Measurements from ENCODE around the gene POLK.

Gene POLK

DNA sequence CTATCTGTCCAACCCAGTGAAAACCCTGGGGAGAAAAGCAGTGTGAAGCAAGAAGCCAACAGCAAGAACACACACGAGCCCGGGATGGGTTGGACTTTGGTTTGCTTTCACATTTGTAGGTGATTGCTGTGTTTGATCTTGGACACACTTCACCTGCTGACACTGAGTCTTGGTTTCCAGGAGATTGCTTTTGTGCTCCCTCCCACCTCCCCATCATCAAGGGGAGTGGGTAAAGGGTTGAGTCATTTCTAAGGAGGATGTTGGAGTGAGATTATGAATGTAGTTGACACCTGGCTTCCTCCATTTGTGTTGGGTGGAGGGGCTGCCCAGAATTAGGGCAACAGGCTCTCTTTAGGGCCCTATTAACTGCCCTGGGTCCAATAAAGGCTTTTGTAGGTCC is 137.0 kb downstream of the POLK start:
- no peak for DNase-seq (ENCODE audit: low read depth, low spot score)
